UCSD-AML1 (cell line): ENCODE data around the gene FAM200B.

Experiments used
- DNase-seq: peaks from one replicate; lab custom pipeline; 2025; ENCODE audit not compliant: unreplicated experiment; lab: John Stamatoyannopoulos, UW

Gene FAM200B

DNA sequence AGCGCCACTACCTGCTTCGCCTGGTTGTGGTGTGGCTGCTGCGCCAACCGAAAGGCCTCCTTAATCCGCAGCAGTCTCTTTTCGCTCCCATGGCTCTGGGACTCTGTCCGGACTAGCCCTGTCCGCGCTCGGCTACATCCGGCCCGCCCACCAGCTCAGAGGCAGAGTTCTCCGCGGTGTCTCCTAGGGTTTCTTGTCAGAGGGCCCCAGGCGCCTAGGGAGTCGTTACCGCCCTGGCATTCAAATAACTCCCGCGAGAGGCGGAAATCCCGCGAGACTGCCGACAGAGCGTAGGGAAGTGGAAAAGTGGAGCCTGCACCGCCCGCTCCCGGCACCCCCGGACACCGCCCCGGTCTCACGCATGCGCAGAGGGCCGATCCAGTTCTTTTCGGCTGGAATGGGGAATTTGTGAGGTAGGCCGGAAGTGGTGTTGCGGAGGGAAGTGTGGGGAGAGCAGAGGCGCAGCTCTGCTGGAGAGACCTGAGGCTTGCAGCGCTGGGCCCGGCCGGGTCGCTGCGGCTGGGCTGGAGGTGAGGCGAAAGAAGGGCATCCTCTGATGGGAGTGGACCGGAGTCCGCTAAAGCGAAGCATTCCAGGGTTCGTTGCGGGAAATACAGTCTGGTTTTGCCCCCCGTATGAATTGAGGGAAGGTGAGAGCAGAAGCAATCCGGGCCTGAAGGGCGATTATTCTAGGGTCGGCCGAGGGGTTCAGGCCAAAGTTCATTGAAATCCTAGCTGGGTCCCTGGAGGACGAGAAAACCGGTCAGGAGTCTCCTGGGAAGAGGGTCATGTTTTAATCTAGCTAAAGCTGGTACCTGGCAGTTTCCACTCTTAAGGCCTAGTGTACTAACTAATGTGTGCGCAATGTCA, at the start of gene FAM200B:
FAM200B (plus strand) TSS at position 456 of the 870 bp plus-strand sequence. CDS start 5,151 bp downstream, outside the sequence.
- peak; percentile 100 for DNase-seq

DNA sequence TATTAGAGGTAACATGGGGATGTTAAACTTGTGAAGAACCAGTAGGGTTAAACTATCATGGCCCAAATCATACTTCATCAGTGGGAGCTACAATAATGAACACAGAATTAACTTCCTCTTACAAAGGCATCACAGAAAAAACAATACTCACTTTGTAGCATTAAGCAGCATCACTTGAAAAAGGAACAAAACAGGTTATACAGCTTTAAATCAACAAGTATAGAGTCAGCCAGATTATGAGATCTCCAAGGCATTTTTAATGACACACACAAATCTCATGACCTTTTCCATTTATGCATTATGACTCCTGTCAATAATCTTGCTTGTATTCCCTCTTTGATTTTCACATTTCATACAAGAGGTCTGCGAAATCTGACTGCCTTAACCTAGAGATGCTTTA, 44.8 kb upstream of the FAM200B start:
- no peak for DNase-seq

DNA sequence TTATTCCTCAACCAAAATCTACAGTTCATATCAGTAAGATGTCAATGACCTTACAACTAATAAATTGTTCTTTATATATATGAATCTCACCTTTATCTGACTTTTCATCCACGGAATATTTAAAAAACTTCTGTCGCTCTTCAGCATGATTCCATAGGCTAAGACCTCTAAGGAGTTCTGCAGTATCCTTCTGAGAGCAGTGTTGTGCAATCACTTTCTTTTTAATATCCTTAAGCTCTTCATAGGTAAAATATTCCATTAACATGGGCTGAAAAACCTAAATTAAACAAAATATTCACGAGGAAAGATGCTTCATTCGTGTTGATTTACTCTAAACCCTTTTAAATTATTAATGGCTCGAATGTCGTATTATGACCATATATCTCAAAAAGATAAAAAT, 43.2 kb upstream of the FAM200B start:
- DNase-seq: no peak

DNA sequence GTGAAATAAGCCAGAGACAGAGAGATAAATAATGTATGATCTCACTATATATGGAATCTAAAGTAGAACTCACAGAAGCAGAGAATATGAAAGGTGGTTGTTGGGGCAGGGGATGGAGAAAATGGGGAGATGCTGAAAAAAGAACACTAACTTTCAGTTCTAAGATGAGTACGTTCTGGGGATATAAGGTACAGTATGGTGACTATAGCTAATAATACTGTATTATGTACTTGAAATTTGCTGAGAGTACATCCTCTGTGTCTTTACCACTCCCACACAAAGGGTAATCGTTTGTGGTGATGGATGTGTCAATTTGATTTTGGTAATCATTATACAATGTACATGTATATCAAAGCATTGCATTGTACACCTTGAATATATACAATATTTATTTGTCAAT, 33.0 kb upstream of the FAM200B start:
- no peak for DNase-seq

DNA sequence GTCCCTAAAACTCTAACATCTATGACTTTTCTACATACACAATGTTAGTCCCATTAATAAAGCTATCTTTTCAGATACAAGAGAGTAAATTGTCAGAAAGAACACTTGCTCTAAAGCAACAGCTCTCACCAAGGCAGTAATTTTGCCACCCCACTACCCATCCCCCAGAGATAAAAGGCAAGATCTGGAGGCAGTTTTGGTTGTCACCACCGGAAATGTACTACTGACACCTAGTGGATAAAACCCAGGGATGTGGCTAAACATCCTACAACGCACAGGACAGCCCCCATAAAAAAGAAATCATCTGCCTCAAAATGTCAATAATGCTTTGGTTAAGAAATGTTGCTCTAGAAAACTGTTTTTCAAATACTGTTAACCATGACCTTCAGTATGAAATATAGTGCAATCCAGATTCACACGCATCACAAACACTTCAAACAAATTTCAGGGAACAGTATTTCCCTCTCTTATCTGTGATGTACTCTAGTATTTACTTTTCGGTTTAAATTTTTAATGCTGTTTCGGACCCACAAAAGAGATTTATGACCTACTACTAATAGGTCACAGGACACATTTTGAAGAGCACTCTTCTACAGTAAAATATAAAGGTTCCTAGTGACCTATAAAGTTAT, 31.6 kb upstream of the FAM200B start:
- DNase-seq: peak; percentile 14

DNA sequence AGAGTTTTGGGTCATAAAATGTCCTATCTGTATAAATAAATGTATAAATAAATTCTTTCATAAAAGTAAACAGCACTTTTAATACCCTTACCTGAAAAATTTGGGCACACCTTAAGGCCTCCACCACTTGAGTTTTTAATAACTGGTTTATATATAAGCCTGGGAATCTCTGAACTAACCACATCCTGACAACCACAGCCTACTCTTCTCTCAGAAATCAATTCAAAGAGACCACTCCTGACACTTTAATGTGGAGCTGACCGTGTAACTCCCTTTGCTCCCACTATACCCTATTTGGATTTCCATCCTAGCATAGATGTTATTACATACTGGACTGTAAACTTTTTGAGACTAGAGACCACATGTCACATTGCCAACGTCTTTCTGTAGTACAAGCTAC, 30.0 kb upstream of the FAM200B start:
- no peak for DNase-seq

DNA sequence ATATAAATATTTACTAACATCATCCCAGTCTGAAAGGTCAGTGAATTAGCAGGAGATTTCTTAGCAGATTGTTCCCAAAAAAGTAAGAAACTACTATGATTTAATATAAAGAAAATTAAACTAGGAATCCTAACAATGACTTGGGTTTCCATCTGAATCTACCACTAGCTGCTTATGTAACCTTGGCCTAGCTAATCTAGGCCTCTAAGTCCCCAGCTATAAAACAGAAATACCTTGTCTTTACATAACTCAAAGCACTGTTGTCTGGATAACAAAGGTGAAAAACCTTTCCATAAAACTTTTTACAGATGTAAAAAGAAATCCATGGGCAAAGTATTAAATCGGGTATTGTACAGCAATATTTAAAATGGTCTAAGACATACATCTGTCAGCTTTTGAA, 29.4 kb upstream of the FAM200B start:
- DNase-seq: no peak

DNA sequence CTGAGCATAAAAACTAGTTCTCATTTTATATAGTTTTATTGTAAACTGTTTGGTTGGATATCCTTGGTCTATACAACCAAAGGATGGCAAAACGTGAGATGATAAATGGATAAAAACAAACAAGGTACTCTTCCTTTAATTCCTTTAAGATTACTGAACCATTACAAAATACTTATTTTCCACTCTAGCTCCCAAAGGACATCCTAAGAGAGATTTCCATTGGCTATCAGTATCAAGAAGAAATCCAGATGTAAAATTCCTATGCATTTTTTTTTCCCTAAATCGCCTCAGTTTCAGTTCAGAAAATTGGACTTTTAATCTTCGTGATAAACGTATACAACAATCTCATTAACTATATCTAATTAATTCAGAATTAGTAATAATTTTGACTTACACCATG, 28.8 kb upstream of the FAM200B start:
- DNase-seq: no peak

DNA sequence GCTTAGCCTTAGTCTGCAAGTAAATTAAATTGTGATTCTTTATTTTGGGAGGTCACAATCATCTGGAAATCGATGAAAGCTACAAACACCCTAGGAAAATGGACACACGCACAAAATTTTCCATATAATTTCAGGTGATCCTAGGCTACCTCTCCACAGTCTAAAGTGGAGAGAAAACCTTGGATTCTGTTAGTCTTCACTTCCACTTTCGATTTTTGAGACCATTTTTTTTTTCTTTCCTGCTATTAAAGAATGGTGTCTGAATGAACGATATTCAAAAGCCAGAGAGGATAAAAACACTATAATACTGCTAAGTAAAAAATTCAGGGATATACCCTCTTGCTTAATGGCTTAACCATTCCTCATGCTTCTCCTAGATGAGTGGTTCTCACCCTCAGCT, 28.2 kb upstream of the FAM200B start:
- DNase-seq: no peak

DNA sequence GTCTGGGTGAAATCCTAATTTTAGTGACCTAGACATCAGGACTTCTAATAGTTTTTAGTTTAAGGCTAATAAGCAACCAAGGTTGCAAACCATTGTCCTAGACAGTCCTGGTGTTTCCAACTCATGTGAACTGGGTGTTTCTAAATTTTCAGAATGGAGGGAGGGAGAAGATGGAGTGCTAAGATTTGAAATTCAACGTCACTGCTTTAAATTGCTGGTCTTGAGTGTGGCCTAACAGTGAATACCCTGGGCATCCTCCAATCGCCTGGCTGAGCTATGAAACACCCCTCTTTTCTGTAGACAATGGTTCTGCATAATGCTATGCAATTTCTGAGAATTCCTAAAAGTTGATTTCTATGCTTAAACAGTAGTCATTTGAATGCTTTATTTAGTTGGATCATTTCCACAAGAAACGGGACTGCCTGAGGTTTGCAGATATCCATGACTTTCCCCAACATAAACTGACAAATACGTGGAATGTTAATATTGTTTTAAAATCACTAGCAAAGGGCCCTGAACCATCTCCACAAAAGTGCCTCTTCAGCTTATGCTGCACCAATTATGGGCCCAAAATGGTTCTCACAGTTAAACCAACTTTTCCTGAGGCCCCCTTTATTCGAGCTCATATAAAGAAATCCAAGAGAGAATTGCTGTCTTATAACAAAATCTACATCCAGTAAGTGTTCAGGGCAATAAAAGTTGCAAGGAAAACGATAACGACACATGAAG, 27.6 kb upstream of the FAM200B start:
- DNase-seq: no peak

DNA sequence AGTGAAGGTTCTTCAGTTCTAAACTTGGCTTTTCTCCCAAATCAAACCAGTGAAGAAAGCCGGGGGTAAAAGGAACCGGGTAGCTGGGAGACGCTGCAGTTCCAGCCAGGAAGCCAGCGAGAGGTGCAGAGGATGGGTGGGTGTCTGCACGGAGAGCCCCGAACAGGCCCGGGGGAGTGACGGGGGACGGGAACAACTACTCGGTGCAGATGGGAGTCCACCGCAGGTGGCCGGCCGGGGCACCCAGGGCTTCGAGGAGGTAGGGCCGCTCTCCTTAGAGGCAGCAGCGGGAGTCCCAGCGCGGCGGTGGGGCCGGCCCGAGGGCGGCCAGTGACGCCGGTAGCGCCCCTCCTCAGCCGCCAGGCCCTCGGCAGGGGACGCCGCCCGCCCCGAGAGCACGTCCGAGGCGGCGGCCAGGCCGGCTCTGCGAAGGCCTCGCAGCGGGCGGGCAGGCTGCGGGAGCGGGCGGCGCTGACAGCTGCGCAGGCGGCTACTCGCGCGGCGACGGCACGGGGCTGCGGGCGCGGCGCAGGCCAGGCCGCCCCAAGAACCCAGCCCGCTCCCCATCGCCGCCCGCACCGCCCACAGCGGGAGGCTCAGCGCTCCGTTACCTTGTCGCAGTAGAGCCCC, 26.9 kb upstream of the FAM200B start:
- peak; percentile 69 for DNase-seq

DNA sequence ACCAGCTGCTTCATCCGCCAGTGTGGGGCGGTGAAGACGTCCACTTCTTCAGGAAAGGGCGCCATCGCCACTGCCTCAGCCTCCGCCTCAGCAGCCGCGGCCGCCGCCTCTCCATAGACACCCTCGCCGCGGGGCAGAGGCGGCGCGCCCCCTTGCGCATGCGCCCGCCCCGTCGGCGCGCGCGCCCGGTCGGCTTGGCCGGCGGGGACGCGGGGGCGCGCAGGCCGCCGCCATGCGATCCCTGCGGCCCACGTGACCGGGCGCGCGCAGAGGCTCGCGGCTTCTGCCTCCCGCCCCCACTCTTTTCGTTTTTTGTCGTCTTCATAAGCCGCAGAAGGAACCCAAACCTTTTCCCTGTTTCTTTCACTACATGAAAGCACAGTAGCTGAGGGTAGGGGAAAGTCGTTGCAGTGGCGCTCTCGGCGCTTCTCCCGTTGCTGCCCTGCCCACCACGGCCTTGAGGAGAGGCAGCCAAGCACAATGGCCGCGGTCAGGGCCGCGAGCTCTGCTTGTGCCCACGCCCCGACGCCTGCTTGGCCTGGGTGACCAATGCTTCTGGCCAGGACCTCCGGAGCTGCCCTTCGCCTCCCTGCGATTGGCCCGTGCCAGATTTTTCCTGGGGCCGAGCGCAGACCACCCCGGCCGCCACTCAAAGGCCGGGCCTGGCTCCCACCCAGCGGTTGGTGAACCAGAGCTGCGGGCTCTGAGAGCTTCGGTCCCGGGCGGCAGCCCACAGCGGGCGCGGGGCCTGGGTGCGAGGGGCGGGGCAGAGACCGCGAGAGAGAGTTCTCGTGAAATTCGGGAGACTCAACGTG, 26.2 kb upstream of the FAM200B start, which contains the start of gene FBXL5:
FBXL5 (minus strand) TSS at position 135 of the 815 bp plus-strand sequence; CDS start at position 65, 70 bp downstream.
- peak; percentile 90 for DNase-seq

DNA sequence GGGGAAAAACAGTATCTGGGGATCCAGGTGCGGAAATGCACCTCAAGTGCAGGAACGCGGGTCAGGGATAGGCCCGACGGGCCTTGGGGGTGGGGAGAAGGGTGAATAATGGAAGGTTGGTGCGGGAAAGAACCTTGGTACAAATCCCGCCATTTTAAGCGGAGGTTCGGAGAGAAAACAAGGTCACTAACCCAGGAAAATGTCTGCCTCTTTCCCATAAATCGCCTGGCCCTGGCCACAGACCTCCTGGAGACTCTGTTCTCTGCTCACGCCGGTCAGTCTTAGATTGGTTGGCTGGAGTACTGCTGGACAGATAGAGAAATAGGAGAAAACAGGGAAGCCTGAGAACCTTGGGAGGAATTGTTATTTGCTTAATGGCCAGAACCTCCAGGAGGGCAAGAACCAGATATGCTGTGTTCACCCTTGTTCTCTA, 25.6 kb upstream of the FAM200B start:
- DNase-seq: no peak

DNA sequence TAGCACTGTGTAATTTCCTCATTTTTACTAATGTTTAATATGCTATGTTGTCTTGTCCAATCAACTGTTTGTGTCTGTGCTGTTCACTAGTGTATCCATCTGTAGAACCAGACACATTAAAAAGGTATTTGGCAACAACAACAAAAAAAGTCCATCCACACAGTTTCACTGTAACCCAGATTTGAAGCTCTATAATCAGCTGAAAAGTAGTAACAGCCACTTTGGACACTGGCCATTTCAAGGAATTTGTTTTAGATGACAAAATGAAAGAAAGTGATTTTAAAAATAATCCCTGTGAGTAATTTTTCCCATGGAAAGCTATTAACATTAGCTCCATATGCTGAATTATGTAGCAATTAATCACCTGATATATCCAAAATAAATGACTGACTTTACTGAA, 24.3 kb upstream of the FAM200B start:
- DNase-seq: no peak

DNA sequence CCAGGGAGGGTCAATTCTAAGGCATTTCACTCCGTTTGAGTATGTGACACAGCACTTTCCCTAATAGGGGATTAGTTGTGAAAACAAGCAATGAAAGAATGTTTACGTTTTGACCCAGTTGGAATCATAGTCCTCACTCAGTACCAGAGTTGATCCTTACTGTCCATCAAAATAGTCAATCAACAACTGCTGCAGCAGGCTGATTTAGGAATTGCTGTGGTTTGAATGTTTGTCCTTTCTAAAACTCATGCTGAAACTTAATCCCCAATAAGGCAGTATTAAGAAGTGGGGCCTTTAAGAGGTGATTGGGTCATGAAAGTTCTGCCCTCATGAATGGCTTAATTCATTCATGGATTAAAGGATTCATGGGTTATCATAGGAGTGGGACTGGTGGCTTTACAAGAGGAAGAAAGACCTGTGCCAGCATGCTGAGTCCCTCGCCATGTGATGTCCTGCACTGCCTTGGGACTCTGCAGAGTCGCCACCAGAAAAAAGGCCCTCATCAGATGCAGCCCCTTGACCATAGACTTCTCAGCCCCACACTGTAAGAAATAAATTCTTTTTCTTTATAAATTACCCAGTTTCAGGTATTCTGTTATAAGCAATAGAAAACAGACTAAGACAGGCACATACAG, 23.4 kb upstream of the FAM200B start:
- no peak for DNase-seq

DNA sequence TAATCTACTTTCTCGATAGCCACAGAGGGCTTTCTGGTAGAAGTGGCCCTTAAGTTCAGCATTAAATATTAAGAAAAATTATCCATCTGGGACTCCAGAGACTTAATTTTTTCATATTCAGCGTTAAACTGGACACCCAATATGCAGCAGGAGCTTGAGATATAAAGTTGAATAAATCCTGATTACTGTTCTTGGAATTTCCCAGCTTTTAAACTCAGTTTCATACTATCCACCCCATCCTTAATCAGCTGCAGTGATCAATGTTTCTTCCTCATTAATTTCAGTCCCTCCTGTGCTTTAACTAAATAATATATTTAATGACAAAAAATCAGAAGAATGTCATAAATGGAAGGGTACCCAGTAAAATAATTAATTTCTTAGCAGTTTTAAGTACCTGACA, 22.8 kb upstream of the FAM200B start:
- DNase-seq: no peak

DNA sequence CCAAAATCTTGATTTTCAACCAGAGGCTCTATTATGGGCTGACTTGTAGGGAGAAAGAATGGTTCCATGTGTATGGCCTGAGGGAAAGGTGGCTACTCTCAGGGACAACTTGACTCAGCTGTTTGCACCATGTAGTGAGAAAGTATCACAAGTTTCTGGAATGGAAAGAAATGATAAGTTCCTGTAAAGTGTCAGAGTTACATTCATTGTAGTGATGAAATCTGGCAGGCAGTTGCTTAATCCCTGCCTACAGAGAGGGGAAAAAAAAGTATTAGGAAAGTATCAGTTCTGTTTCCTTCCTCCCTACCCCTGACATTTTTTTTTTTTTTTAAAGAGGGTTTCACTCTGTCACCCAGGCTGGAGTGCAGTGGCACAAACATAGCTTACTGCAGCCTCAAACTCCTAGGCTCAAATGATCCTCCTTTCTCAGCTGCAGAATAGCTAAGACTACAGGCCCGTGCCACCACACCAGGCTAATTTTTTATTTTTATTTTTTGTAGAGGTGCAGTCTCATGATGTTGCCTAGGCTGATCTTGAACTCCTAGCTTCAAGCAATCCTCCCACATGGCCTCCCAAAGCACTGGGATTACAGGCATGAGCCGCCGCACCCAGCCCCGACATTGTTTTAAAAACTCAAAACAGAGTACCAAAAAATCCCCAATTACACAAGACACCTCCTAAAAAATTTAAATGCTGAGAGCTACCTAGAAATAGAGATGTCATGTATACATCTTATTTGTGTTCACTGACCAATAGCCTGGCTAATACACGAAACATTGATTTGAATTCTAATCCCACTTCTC, 21.7 kb upstream of the FAM200B start:
- no peak for DNase-seq

DNA sequence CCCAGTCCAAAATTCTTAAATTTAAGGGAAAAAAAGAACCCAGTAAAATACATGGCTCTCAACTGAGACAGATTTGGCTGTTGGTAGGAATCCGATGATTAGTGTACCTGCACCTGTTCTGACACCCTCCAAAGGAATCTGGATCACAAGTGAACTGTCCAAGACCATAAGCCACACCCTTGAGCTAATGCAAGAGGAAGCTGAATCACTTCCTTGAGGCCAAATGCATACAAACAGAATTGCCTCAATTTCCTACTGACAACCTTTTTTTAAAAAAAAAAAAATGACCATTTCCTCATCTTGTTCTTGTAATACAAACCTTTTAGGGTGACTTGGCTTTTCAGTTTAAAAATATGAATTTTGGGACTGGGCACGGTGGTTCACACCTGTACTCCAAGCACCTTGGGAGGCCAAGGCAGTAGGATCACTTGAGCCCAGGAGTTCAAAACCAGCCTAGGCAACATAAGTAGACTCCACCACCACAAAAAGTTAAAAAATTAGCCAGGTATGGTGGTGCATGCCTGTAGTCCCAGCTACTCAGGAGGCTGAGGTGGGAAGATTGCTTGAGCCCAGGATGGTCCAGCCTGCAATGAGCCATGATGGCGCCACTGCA, 15.8 kb upstream of the FAM200B start:
- peak; percentile 22 for DNase-seq

DNA sequence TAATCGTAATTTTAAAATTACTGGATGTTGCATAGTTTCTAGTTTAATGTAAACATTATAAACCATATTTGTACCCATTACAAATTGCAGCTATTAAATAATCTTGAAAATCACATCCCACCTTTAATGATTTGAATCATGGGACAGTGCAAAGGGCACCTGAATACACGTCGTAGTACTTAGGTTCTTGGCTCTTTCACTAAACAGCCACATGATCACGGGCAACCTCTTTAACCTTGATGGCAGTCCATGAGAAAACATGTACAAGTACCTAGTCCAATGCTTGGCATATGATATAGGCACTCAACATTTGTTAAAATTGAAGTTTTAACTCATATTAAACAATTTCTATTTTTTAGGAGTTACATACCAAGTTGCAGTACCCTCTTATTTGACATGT, 14.6 kb upstream of the FAM200B start:
- DNase-seq: no peak
